HepG2 (cell line): ENCODE data around the gene HACD1. TPM values are rescaled to one million over a fixed set of nuclear protein-coding genes. Genes with fewer than 3 reads are reported as not detected.

Source experiments
- ATRX ChIP-seq: sonication (generic); formaldehyde crosslinking; IDR thresholded peaks from 2 replicates; pipeline ENCODE4 v1.4.0; 2020; ENCODE audit warnings: missing genetic modification reagents, borderline replicate concordance
- HNF1B ChIP-seq: sonication (generic); formaldehyde crosslinking; IDR thresholded peaks from 2 replicates; pipeline ENCODE4 v1.5.1; 2020; ENCODE audit warnings: mild to moderate bottlenecking, moderate library complexity, missing genetic modification reagents
- IRX3 ChIP-seq: sonication (generic); formaldehyde crosslinking; IDR thresholded peaks from 2 replicates; pipeline ENCODE4 v1.8.1; 2023; ENCODE audit warnings: mild to moderate bottlenecking, low read depth, missing genetic modification reagents, borderline replicate concordance
- JUNB ChIP-seq: sonication (generic); formaldehyde crosslinking; IDR thresholded peaks from 2 replicates; pipeline ENCODE4 v1.8.0; 2022; ENCODE audit warnings: missing genetic modification reagents, mild to moderate bottlenecking, borderline replicate concordance
- MIER3 ChIP-seq: IDR thresholded peaks from 2 replicates; pipeline ENCODE4 v1.6.1; 2016; ENCODE audit warnings: missing compliant biosample characterization, borderline replicate concordance
- PAF1 ChIP-seq: IDR thresholded peaks from 2 replicates; pipeline ENCODE4 v1.6.1; 2016; ENCODE audit warnings: missing genetic modification reagents, missing compliant biosample characterization
- REST ChIP-seq, 2 experiments: IDR thresholded peaks; 2 replicates each; pipeline ENCODE4 v1.6.1; 2011 to 2012; ENCODE audit warnings: low read length in 2 of 2, borderline replicate concordance in 1 of 2, low read depth in 1 of 2, mild to moderate bottlenecking in 1 of 2, moderate library complexity in 1 of 2
- ZNF234 ChIP-seq: sonication (generic); formaldehyde crosslinking; conservative IDR thresholded peaks from 2 replicates; pipeline ENCODE4 v1.5.1; 2020; ENCODE audit warnings: mild to moderate bottlenecking, missing genetic modification reagents
- ZNF333 ChIP-seq: sonication (generic); formaldehyde crosslinking; IDR thresholded peaks from 2 replicates; pipeline ENCODE4 v1.4.0; 2020; ENCODE audit warnings: mild to moderate bottlenecking, missing genetic modification reagents, borderline replicate concordance
- ZNF407 ChIP-seq: sonication (generic); formaldehyde crosslinking; IDR thresholded peaks from one replicate; pipeline ENCODE4 v1.5.1; 2020; ENCODE audit warnings: mild to moderate bottlenecking, missing genetic modification reagents; ENCODE audit errors: not compliant biosample characterization
- ZNF691 ChIP-seq: sonication (generic); formaldehyde crosslinking; IDR thresholded peaks from 2 replicates; pipeline ENCODE4 v1.4.0; 2020; ENCODE audit warnings: missing genetic modification reagents, low read depth, mild to moderate bottlenecking, borderline replicate concordance
- polyA plus RNA-seq, 8 experiments: library from polyadenylated mRNA; depleted of rRNA in 3 of 8; stranded (reverse) in 7 of 8; unstranded in 1 of 8; fragments of >200 nt; fragmentation: Illumina TruSeq in 4 of 8; extraction: Trizol in 4 of 8; gene quantifications; 2 replicates each; pipeline versions ENCODE4 v1.2.1 to v1.2.3, GENCODE V29; 2011 to 2016; ENCODE audit warnings: low read depth in 4 of 8, missing spikeins in 1 of 8, mixed read lengths in 1 of 8; ENCODE audit not compliant: insufficient read depth in 1 of 8
- total RNA-seq, 5 experiments: library from RNA; depleted of rRNA; stranded (reverse); fragments of >200 nt; fragmentation: Illumina TruSeq; extraction: Trizol; gene quantifications; 2 replicates each; pipeline ENCODE4 v1.2.3, GENCODE V29; 2016; ENCODE audit warnings: low read depth in 1 of 5

Gene HACD1
- total and polyA plus RNA-seq, 2 of the 13 experiments (the other 11 are each of a cell fraction or from before 2014, with no cell fraction given): 43.4 to 47.6 TPM

GRCh38 chr10:17617031-17617911 is at the start of gene HACD1 (continued):
- TF ChIP-seq ZNF234 (peak; percentile 71; the same call in 1 of the 2 replicates), PAF1 (CRISPR knock-in tag) (no peak), JUNB (CRISPR knock-in tag) (no peak), REST (IDR thresholded peaks at IDR 0.05; ENCODE audit: borderline replicate concordance in 1 of 2, low read depth in 1 of 2, low read length in 2 of 2) (0 out of 4 replicates have a peak, but pooled peaks of 1 of the 2 experiments have one; percentile 18), IRX3 (CRISPR knock-in tag) (no peak), ATRX (CRISPR knock-in tag) (no peak), ZNF691 (CRISPR knock-in tag) (no peak), ZNF407 (CRISPR knock-in tag) (no peak), ZNF333 (CRISPR knock-in tag) (no peak), MIER3 (CRISPR knock-in tag) (no peak), HNF1B (peak; percentile 85)
